GM18508 (cell line): ENCODE measurements around the gene REXO1.
"Not testable (repeated sequence)": the region's sequence is repeated elsewhere in the genome, so short reads cannot be mapped to it uniquely, and the experiment has no call there.

ENCODE experiments used
- ATAC-seq: cut with Tn5 transposase; IDR thresholded peaks from one replicate; pipeline ENCODE4 v1.9.1; 2021; ENCODE audit warnings: moderate number of reproducible peaks; ENCODE audit not compliant: insufficient read depth, unreplicated experiment

The REXO1 gene

DNA sequence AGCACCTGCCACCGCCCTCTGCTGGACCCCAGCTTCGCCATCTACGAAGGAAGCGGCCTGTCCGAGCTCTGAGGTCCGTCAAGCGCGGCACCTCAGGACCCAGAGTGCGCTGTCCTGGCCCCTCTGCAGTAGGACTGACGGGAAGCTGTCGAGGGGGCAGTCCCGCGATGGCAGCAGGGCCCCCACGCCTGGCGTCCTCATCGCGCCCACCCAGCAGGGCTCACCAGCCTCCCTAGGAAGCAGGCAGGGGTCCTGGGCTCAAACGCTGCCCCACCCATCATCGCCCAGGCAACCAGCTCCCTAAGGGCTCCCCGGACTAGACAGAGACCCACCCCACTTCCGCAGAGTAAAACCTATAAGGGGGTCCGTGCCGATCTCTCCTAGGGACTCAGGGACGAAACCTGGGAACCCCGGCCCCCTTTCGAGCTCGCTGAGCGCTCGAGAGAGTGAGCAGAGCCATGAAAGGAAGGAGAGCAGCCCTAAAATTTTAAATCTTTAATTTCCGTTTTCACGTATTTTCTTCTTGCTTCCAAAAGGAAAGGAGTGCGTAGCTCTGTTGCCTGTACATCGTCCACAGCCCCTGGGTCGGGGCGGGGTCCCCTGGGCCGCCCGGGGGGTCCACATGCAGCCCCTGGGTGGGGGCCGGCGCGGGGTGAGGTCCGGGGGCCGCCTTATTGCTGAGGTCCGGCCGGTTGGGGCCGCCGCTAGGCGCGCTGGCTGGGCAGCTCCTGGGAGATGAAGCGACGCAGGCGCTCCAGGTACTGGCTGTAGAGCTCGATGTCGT lies 28.4 kb upstream of the REXO1 start:
- ATAC-seq = not testable (repeated sequence)

DNA sequence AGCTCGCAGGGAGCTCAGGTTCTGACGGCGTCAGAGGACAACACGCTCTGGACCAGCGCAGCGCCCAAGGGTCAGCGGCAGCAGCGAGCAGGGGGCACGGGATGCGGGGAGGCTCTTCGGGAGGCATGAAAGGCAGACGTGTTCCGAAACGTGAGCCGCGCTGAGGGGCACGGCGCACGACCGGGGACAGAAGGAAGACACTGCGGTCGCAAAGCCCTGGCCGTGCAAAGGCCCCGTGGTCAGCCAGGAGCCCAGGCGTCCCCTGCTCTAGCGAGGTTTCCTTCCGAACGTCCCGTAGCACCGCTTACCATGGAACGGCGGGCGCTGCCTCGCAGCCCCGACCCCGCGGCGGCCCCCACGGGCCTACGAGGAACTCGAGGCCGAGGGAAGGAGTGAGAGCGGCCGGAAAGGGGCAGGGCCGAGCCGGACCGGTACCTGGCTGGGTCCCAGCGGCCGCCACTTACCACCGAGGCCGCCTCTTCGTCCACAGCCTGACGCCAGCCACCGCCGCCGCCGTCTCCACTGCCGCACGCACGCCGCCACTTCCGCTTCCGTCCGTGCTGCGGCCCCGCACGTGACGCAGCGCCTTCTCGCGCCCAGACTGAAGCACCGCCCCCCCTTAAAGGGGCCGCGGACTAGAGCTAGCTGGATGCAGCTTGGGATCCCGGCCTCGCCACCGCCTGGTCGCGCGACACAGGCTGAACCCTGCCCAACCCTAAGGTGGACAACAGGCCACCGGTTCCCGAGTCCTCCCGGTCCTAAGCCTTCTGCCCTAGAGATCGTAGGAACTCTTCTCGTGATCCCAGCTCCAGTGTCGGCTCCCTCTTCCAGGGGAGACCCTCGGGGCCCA lies 27.6 kb upstream of the REXO1 start:
- no peak for ATAC-seq

DNA sequence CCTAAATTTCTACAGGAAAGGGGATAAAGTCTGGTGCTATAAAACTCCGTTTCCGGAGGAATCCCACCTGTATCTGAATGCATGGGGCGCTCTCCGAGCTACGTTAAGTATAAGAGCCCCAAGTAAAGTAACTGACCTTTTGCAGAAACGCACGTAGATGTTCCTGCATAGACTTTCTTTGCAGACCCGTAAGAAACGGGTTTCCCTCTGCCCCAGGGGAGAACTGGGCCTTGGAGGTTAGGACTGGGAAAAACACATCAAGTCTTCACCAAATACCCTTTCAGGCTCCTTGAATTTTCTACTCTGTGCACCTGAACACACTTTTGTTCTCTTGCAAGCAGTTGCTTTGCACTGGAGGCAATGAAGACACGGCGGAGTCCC lies 27.0 kb upstream of the REXO1 start:
- not testable (repeated sequence) for ATAC-seq

DNA sequence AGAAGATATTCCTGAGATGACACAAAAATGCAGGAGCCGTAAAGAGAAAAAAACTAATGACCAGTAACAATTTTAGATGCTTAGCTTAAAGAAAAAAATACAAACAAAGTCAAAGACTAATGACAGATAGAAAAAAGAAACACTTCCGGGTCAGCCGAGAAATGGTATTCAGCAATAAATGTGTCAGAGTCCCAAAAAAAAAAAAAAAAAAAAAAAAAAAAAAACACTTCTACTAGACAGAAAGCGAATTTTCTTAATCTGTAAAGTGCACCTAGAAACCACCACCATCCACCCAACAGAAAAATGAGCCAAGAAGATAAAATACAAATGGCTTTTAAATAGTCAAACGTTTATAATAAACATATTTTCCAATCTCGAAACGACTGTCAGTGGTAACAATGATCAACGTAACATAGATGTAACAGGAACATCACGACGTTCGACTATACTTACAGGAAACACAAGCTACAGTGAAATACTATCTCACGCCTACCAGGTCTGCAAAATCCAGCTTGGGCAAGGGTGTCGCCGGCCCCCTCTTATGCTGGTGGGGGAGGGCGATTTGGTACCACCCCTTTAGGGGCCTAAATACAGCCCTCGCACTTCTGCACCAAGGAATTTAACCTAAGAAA lies 26.4 kb upstream of the REXO1 start:
- ATAC-seq = no peak

DNA sequence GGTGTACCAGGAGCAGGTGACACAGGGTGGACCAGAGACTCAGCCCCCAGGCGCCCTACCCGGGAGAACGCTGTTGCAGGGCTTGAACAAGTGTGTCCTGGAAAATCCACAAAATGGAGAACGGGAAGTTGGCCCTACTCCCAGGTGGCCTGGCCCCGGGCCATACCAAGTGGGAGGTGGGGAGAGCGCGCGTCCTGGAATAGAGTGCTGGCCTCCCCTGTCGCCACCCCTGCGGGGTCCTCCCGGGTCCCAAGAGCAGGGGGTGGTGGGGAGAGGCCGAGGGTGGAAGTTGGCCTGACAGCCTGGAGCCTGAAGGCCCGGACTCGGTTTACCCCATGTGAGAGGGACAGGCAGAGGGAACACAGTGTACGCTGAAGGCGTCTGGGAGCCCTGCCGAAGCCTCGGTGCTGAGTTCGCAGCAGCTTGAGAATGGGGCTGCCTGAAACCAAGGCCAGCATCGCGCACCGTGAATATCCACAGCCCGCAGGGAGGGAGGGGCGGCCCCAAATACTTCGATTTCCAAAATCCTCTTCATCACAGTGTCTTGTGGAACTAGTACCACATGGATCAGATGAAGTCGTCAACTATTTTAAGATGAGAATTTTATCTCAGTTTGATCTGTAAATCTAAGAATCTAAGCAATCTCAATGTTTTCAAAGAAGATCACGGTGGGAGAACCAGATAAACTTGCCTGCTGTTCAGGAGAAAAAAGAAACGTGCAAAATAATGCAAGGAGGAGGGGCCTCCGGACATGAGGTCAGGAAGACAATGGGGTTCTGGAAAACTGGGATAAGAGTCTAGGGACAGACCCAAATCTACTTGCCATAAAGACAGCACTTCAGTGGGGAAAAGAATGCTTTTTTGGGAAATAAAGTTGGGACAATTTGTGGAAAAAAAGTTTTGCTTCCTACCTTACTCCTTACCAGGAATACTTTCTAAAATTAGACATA lies 25.5 kb upstream of the REXO1 start:
- no peak for ATAC-seq

DNA sequence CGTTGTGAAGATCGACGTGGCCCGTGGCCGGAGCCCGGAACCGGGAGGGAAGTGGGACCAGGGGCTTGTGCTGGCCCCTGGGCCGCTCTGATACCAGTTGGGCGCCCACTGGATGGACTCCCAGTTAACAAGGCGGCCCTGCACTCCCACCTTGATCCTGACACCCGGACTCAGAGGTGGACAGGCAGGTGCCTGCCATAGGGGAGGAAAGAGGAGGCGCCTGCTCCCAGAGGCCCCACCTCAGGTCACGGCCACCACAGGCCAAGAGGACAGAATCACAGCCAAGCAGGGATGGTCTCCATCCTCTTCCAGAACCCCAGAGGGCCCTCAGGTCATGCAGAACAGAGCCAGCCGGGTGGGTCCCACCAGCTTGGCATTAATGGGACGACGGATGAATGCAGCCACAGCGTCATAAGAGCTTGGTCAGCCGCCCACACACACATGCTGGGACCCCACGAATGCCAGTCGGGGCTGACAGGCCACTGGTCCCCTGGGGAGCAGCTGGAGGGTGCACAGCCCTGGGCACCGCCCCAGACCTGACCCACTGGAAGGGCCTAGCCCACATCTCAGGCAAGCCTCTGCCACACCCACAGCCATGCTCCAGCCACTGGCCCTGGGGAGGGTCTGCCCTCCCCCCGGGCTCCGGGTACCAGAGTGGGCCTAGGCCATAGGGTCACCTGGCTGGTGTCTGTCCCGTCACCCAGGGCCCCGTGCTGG lies 24.7 kb upstream of the REXO1 start:
- no peak for ATAC-seq

DNA sequence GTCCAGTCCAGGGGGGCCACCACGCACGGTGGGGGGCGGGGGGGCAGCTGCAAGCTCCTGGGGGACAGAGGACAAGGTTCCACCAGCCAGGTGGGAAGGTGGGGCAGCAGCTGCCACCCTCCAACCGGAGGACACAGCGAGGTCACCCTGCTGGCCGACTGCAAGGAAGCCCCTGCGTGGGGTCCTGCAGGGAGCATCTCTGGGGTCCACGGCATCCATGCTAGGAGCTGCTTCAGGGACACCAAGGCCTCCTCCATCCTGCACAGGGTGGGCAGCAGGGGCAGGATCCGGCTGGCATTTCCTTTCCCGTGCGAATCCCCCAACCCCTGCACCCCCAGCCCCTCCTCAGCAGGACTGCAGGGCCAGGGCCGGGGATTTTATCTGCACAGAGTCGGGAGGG lies 23.3 kb upstream of the REXO1 start:
- ATAC-seq = no peak

DNA sequence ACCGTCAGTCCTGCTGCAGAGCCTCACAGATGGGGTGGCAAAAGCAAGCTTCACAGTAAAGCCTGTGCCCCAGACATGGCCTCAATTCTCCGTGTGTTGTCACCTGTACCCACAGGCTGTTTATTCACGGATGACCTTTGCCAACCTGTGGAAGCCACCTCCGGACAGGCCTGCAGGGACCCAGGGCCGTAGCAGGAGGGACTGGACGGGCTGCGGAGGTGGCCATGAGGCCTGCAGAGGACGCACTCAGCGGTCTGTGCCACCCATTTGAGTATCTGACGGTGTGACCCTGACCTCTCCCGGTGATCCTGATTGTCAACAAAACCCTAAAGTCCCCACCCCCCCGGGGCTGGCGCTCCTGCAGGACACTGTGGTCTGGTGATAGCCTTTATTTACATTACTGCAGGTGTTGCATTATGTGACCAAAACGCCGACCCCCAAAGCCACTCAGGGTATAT lies 22.9 kb upstream of the REXO1 start:
- no peak for ATAC-seq

DNA sequence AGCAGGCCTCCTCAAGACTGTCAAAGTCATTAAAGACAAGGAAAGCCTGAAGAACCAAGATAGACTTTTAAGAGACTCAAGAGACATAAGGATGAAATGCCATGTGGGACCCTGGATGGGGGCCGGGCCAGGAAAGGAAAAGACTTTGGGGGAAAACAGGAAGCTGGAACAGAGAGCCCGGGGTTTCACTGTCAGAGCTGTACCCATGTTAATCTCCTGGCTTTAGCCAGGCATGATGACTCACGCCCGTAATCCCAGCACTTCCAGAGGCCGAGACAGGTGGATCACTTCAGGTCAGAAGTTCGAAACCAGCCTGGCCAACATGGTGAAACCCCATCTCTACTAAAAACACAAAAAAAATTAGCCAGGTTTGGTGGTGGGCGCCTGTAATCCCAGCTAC lies 20.7 kb upstream of the REXO1 start:
- ATAC-seq = no peak

DNA sequence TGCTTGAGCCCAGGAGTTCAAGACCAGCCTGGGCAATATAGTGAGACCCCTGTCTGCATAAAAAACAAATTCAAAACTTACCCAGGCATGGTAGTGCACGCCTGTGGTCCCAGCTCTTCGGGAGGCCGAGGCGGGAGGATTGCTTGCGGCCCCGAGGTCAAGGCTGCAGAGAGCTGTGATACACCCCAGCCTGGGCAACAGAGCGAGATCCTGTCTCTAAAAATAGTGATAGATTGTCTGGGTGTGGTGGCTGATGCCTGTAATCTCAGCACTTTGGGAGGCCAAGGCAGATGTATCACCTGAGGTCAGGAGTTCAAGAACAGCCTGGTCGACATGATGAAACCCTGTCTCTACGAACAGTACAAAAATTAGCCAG lies 19.1 kb upstream of the REXO1 start:
- ATAC-seq = no peak

DNA sequence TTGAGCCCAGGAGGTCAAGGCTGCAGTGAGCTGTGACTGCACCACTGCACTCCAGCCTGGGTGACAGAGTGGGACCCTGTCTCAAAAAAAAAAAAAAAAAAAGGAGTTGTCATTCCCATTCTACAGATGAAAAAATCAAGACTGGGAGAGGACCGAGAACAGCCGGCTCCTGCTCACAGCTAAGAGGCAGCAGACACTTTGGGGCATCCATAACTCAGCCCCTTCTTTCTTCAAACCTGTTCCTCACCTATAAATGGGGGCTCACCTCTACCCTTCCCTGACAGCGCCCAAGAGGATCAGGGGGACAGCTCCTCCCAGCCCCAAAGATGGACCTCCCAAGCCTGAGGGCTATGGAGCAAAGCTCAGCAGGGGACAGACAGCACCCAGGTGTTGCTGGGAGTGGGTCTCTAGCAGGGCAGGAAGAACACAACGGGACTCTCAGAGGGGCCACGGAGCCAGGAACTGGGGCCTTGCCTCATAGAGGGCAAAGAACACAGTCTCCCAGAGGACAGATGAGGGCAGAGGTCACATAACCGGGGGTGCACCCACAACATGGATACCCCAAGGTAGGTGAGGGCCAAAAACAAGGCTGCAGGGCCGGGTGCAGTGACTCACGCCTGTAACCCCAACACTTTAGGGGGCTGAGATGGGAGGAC lies 18.5 kb upstream of the REXO1 start:
- no peak for ATAC-seq

DNA sequence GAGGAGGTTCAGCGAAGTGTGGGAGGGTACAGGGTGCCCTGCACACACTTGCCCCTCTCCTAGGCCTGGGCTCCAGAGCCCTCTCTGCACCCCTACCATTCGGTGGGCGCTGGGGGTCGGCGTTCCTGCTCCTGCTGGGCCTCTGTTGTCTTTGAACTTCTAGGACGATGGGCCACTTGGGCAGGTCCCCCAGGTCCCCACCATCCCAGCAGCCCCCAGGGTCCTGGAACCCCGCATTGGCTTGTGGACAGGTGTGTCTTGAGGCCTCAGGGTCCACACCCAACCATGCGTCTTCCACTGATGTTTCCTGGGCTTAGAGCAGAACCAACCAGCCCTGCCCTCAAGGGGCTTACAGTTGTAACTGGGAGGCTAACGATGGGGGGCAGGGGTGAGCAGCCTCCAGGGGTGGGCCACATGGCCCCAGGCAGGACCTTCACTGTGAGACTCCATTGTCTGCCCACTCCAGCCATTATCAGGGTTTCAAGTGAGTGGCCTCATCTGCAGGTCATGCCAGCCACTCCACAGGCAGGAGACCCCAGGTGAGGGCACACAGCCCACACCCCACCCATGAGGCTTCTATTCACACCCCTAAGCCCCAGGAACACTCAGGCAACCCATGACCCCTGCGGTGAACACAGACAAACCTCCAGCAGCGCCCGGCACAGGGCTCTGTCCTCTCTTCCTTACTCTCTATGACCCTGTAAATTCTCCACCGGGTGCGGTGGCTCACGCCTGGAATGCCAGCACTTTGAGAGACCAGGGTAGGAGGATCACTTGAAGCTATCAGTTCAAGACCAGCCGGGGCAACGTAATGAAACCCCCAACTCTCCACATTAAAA lies 17.1 kb upstream of the REXO1 start:
- ATAC-seq = no peak

DNA sequence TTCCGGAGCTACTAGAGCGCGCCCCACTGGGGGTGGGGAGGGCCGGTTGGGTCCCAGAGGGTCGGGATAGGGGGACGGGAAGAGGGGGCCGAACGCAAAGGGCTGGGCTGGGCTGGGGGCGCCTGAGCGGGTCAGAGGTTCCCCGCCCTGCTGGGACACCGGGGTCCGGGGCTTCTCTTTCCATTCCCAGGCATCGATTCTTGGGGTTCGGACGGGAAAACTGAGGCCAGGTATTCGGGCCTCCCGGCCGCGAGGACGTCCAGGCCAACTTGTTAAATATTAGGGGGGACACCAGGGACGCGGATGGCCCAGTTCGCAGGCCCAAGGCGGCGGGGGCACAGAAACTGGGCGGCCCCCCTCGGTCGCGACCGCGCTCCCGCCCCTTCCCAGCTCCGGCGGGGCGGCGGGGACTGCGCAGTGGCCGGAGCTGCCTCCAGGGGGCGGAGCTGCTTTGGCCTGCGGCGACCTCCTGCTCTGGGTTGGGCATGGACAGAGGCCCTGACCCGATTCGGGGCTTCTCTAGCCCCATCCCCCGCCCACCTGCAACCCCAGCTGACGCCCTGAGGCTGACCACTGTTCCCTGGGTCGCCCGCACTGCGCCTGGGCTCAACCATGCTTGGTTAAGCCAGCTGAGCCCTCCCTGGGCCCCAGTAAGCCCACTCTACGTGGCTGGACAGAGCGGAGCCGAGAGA lies 16.3 kb upstream of the REXO1 start:
- no peak for ATAC-seq

DNA sequence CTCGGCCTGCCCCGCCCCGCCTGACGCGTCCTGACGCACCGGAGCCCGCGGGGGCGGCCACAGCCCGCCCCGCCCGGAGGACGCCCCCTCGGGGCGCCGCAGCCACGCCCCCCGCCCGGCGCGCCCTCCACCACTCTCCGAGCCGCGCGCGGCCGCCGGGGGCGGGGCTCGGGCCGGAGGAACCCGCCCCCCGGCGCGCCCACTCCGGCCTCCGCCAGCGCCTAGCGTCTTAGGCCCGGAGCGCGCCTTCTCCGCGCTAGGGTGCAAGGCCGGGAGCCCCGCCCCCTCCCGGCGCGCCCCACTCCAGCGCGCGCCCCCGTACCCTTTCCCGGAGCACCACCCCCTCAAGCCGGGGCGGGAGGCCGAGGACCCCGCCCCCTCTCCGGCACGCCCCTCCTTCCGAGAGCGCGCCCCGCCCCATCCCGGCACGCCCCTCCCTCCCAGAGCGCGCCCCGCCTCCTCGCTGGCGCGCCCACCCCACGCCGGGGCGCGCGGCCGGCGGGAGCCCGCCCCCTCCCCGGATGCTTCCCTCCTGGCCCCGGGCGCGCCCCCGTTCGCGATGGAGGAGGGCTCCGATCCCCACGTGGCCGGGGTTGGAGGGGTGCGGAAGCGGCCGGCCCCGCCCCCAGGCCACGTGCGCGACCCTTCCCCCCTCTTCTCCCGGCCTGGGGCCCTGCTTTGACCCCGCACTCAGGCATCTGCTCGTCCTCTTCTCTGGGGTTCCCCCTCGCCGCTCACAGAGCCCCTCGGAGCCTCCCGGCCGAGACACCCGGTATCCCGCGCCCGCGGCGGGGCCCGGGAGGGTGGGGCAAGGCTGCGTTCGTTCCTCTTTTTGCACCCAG lies 15.6 kb upstream of the REXO1 start:
- ATAC-seq = no peak

DNA sequence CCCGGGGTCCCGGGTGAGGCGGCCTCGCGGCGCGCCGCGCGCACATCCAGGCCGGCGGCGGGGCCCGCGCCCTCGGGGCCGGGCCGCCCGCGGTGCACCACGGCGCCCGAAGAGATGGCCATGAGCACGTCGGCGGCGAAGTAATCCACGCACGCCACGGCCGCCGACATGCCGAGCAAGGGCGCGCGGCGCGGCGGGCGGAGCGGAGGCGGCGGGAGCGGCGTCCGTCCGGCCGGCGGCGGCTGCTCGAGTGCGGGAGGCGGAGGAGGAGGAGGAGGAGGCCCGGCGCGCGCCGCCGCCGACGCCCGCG lies 15.0 kb upstream of the REXO1 start, which contains the start of gene KLF16:
Gene KLF16, minus strand, starts transcription at position 252 of the 310 bp plus-strand sequence. Its CDS starts 82 bp downstream, at position 170.
- ATAC-seq = no peak

DNA sequence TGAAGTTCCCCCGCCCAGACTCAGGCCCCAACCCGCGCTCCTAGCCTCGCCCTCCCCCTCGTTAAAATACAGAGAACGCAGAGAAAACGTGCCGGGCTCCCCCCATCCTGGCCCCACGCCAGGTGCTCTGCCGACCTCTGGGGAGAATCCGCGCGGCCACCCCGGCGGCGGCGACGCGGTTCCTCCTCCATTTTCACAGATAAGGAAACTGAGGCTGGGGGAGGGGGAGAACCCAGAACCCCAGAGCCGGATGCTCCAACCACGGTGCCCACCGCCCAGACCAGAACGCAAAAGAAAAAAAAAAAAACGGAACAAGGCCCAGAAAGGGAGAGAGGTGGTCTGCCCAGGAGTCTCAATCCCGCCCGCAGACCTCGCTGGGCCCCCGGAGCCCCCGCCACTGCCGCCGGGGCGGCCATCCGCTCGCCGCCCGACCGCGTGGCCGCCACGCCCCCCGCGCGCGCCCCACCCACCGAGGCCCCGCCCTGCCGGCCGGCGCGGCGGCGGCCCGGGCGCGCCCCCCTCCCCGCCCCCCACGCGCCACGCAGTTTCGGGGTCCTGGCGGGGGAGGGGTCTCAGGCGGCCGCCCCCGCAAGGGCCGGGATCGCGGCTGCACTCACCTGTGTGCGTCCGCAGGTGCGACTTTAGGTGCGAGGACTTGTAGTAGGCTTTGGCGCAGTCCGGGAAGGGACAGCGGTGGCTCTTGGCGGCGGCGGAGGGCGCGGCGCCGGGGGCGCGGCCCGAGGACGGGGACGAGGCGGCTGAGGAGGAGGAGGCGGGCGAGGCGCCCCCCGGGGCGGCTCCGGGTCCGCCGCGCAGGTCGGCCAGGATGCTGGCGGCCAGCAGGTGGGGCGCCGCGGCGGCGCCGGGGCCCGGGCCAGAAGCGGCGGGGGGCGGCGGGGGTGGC lies 14.4 kb upstream of the REXO1 start:
- ATAC-seq = no peak
